ENCODE data around the gene WWOX. TPM values are rescaled to one million over a fixed set of nuclear protein-coding genes. Genes with fewer than 3 reads are reported as not detected.

WWOX gene
- polyA plus RNA-seq, 1 donor (not counting 4 experiments of a cell fraction or from before 2014, with no cell fraction given): 5.1 TPM

- no peak overlapping the region for H3K4me2 ChIP-seq (ENCODE audit: control insufficient read depth, extremely low read depth, insufficient read depth, low read depth, low read length)
- no peak overlapping the region for H3K9ac ChIP-seq (ENCODE audit: control insufficient read depth, extremely low read depth, insufficient read depth, low read length)
- no peaks in the 10 kb centered on the region for H3K79me2 ChIP-seq (ENCODE audit: control insufficient read depth, insufficient read depth, low read length)
- H3K27me3 ChIP-seq (ENCODE audit: control insufficient read depth, extremely low read depth, insufficient read depth, low read length): no peaks in the 10 kb centered on the region
- FAIRE-seq (no peak), DNase-seq (ENCODE audit: low read depth, low spot score) (no peak)
- no peaks in the 10 kb centered on the region for H3K36me3 ChIP-seq (ENCODE audit: control insufficient read depth in 2 of 2, extremely low read depth in 1 of 2, insufficient read depth in 2 of 2, low read length in 2 of 2)
- no peak overlapping the region for H3K4me3 ChIP-seq (ENCODE audit: control insufficient read depth in 2 of 3, extremely low read depth in 1 of 3, insufficient read depth in 2 of 3, low read depth in 1 of 3, low read length in 3 of 3)
- H3K27ac ChIP-seq (ENCODE audit: control insufficient read depth, insufficient read depth, low read length): no peak overlapping the region
- H3K9me3 ChIP-seq (ENCODE audit: control insufficient read depth, low read depth, low read length): no peaks in the 10 kb centered on the region
- no peaks in the 10 kb centered on the region for H3K4me1 ChIP-seq (ENCODE audit: control insufficient read depth, extremely low read depth, insufficient read depth, low read length)
- H4K20me1 ChIP-seq (ENCODE audit: control insufficient read depth, extremely low read depth, insufficient read depth, low read length): no peaks in the 10 kb centered on the region
- TF ChIP-seq CTCF (optimal IDR thresholded peaks at IDR 0.05 in 1 of 3, IDR thresholded peaks at IDR 0.05 in 1 of 3, conservative IDR thresholded peaks at IDR 0.05 in 1 of 3; ENCODE audit: extremely low read depth in 1 of 3, insufficient read depth in 2 of 3, low read length in 3 of 3): no peak
- no peak for TF ChIP-seq EZH2 (IDR thresholded peaks at IDR 0.05; ENCODE audit: low read length)
- H2AFZ ChIP-seq (ENCODE audit: control insufficient read depth, low read length): no peak overlapping the region
- no peaks in the 10 kb centered on the region for H3K9me1 ChIP-seq (ENCODE audit: control insufficient read depth, extremely low read depth, insufficient read depth, low read length)
- dilution Hi-C loops (cut with MboI; ENCODE audit: extremely low pct_ligation_motif_present, low sequenced_read_pairs): no loop called here
Measured at GRCh38 chr16:78113258-78113657, 13.8 kb downstream of the WWOX start.

DNA sequence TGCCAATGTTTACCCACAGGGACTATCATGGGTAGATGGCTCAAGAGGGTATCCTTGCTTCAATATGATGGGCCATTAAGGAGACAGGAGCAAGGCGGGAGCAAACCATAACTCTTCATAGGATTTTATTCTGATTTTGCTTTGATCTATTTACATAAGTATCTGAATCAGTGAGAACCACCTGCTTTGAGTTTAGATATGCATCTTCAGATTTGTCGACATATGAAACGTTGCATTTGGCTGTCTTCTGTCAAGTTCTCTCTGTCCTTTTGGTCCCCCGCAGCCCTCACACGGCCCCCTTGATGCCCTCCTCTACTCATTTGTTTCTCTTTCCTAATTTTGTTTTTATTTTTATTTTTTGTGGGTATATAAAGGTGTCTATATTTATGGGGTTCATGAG is 16.2 kb downstream of the WWOX start:
- no peaks in the 10 kb centered on the region for H4K20me1 ChIP-seq (ENCODE audit: control insufficient read depth, extremely low read depth, insufficient read depth, low read length)
- H3K9me3 ChIP-seq (ENCODE audit: control insufficient read depth, low read depth, low read length): no peaks in the 10 kb centered on the region
- H3K4me3 ChIP-seq (ENCODE audit: control insufficient read depth in 2 of 3, extremely low read depth in 1 of 3, insufficient read depth in 2 of 3, low read depth in 1 of 3, low read length in 3 of 3): no peak overlapping the region
- H3K9me1 ChIP-seq (ENCODE audit: control insufficient read depth, extremely low read depth, insufficient read depth, low read length): no peaks in the 10 kb centered on the region
- no peaks in the 10 kb centered on the region for H3K36me3 ChIP-seq (ENCODE audit: control insufficient read depth in 2 of 2, extremely low read depth in 1 of 2, insufficient read depth in 2 of 2, low read length in 2 of 2)
- DNase-seq (ENCODE audit: low read depth, low spot score) (no peak), FAIRE-seq (no peak)
- no peak for TF ChIP-seq EZH2 (IDR thresholded peaks at IDR 0.05; ENCODE audit: low read length)
- H3K4me2 ChIP-seq (ENCODE audit: control insufficient read depth, extremely low read depth, insufficient read depth, low read depth, low read length): no peak overlapping the region
- no peaks in the 10 kb centered on the region for H3K79me2 ChIP-seq (ENCODE audit: control insufficient read depth, insufficient read depth, low read length)
- dilution Hi-C loops (cut with MboI; ENCODE audit: extremely low pct_ligation_motif_present, low sequenced_read_pairs): no loop called here
- H2AFZ ChIP-seq (ENCODE audit: control insufficient read depth, low read length): no peak overlapping the region
- H3K9ac ChIP-seq (ENCODE audit: control insufficient read depth, extremely low read depth, insufficient read depth, low read length): no peak overlapping the region
- no peak overlapping the region for H3K27ac ChIP-seq (ENCODE audit: control insufficient read depth, insufficient read depth, low read length)
- no peaks in the 10 kb centered on the region for H3K4me1 ChIP-seq (ENCODE audit: control insufficient read depth, extremely low read depth, insufficient read depth, low read length)
- no peaks in the 10 kb centered on the region for H3K27me3 ChIP-seq (ENCODE audit: control insufficient read depth, extremely low read depth, insufficient read depth, low read length)

DNA sequence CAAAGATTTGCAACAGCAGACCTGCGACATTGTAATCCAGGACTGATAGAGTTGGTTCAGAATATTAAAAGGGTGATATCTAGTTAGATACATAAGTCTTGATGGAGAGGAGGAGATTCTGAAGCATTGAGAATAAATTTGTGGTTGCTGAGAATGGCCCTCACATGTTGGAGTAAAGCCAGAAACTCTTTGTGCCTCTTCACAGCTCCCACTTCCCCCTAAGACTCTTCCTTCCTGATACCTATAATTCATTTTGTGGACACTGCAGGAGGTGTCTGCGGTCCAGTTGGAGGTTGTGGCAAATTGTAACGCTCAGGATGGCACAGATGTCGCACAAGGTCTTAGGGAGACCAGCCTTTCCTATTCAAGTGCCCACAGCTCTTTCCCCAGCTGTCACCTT is 17.5 kb downstream of the WWOX start:
- Histone ChIP-seq H3K4me2 (ENCODE audit: control insufficient read depth, extremely low read depth, insufficient read depth, low read depth, low read length) (no peak overlapping the region), H3K9me1 (ENCODE audit: control insufficient read depth, extremely low read depth, insufficient read depth, low read length) (no peaks in the 10 kb centered on the region), H3K27me3 (ENCODE audit: control insufficient read depth, extremely low read depth, insufficient read depth, low read length) (no peaks in the 10 kb centered on the region), H3K9ac (ENCODE audit: control insufficient read depth, extremely low read depth, insufficient read depth, low read length) (no peak overlapping the region), H3K4me1 (ENCODE audit: control insufficient read depth, extremely low read depth, insufficient read depth, low read length) (no peaks in the 10 kb centered on the region), H3K79me2 (ENCODE audit: control insufficient read depth, insufficient read depth, low read length) (no peaks in the 10 kb centered on the region), H3K36me3 (ENCODE audit: control insufficient read depth in 2 of 2, extremely low read depth in 1 of 2, insufficient read depth in 2 of 2, low read length in 2 of 2) (no peaks in the 10 kb centered on the region), H2AFZ (ENCODE audit: control insufficient read depth, low read length) (no peak overlapping the region), H4K20me1 (ENCODE audit: control insufficient read depth, extremely low read depth, insufficient read depth, low read length) (no peaks in the 10 kb centered on the region), H3K4me3 (ENCODE audit: control insufficient read depth in 2 of 3, extremely low read depth in 1 of 3, insufficient read depth in 2 of 3, low read depth in 1 of 3, low read length in 3 of 3) (no peak overlapping the region), H3K9me3 (ENCODE audit: control insufficient read depth, low read depth, low read length) (no peaks in the 10 kb centered on the region), H3K27ac (ENCODE audit: control insufficient read depth, insufficient read depth, low read length) (no peak overlapping the region)
- dilution Hi-C loops (cut with MboI; ENCODE audit: extremely low pct_ligation_motif_present, low sequenced_read_pairs): no loop called here
- TF ChIP-seq CTCF (optimal IDR thresholded peaks at IDR 0.05 in 1 of 3, IDR thresholded peaks at IDR 0.05 in 1 of 3, conservative IDR thresholded peaks at IDR 0.05 in 1 of 3; ENCODE audit: extremely low read depth in 1 of 3, insufficient read depth in 2 of 3, low read length in 3 of 3) (no peak), EZH2 (IDR thresholded peaks at IDR 0.05; ENCODE audit: low read length) (no peak)
- no peak for FAIRE-seq
- DNase-seq (ENCODE audit: low read depth, low spot score): no peak

Measured in keratinocyte (primary cell).